GM18517 (cell line): ENCODE data around the gene PTTG1IP.

Experiments used
- ATAC-seq: cut with Tn5 transposase; IDR thresholded peaks from one replicate; pipeline ENCODE4 v1.9.1; 2021; ENCODE audit warnings: mild to moderate bottlenecking, moderate library complexity; ENCODE audit not compliant: unreplicated experiment

PTTG1IP gene

GRCh38 chr21:44866780-44867179 lies 6.7 kb downstream of the PTTG1IP start:
- no peak for ATAC-seq

DNA sequence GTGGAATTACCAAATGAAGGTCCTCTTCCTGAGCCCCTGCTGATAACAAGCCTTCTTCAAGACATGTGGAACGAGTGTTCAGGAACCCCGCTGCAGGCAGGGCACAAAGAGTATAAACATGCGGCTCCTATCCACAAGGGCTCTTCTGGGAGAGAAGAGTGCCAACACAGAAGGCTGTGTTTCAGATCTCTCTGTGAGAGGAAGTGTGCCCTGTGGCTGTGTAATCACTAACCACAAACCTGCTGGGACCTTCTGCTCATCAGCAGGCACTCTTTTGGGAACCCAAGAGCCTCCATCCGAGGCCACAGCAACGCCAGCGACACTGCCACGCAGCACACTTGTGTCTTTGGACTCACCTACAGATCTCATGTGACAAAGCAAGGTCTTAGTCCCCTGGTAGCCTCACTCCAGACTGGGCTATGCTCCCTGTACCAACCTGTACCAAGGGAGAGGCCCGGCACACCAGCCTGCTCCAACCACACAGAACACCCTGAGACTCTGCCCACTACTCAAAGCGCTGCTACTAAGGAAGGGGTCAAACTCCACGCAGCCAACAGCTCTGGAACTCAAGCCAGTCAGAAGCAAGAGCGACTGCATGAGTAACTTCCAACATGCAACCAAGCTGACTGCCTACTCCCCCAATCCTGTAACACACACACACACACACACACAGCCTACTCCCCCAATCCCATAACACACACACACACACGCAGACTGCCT lies 7.8 kb downstream of the PTTG1IP start:
- ATAC-seq: peak; percentile 51

- ATAC-seq: no peak
Observed at GRCh38 chr21:44862869-44863685, 10.4 kb downstream of the PTTG1IP start.

DNA sequence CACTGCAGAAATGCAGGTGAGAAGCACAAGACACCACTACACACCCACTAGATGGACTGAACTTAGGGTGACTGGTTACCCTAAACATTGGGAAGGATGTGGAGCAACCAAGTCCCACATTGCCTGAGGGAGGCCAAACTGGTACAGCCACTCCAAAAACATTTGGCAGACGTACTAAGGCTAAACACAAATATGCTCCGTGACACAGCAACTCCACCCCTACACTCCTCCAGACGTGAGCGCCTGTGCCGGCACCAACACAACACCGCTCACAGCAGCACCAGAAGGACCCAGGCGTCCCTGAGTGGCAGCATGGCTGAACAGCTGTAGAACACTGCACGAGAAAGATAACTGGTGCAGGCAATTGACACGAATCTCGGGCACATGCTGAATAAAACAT lies 14.7 kb downstream of the PTTG1IP start:
- ATAC-seq: no peak

- ATAC-seq: no peak
Observed at GRCh38 chr21:44858291-44858690, 15.2 kb downstream of the PTTG1IP start.

- ATAC-seq: no peak
Observed at GRCh38 chr21:44857127-44857892, 16.2 kb downstream of the PTTG1IP start.

DNA sequence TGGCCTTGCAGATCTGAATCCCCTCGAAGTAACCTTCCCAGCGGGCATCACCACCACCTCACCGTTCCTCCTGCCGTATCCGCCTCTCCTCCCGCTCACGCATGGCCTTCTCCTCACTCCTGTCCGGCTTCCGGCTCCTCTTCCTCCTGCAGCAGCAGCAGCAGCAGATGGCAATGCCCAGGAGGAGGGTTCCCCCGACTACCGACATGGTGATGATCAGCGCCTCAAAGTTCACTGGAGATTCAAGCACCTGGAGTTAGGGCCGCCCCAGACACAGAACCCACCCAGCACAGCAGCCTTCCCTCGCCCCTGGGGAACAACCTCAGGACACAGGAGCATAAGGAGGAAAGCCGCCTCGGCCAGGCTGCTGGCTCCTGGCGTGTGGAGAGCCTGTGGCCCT lies 17.4 kb downstream of the PTTG1IP start:
- no peak for ATAC-seq

DNA sequence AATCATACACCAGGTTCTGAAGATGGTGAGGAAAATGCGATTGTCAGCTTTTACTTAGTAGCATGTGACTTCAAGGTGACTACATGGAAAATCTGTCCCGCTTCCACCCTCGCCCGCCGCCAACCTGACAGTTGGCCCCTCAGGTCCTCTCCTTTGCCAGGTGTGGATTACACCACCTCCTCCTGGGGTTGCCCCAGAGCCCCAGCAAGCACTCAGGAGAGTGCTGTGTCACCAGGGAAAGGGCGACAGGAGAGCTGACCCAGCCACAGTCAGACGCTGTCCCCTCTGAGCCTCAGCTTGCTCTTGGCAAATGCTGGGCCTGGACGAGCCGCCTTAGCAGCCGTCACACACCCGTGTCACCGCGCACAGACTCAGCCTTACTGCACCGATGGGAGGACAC lies 17.9 kb downstream of the PTTG1IP start:
- ATAC-seq: no peak

GRCh38 chr21:44854664-44855446 lies 18.6 kb downstream of the PTTG1IP start:
- ATAC-seq: no peak

GRCh38 chr21:44854391-44854663 lies 19.2 kb downstream of the PTTG1IP start:
- no peak for ATAC-seq

GRCh38 chr21:44853601-44854390 lies 19.7 kb downstream of the PTTG1IP start:
- ATAC-seq: no peak

GRCh38 chr21:44850905-44851657 lies 22.4 kb downstream of the PTTG1IP start:
- no peak for ATAC-seq

GRCh38 chr21:44850208-44850800 lies 23.2 kb downstream of the PTTG1IP start:
- no peak for ATAC-seq

DNA sequence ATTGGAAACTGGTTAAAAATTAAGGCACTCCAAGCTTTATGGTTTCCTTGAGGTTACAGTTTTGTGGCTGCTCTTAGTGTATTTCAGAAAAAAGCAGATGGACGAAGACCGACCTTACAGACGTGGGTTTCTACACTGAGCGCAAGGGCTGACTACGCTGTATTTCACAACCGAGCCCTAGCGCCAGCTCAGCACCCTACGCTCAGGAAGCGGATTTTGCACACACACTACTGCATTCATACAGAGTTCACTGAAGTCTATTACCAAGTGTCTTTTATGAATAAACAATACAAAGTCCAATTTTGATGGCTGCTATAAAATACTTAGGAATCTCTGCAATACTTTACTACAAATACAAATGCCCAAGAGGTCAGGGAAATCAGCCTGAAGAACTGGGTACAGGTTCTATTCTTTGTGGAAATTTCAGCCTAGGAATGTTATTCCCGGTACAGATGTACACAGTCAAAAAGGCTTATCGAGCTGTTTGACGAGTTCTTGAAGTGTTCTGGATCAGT lies 23.8 kb downstream of the PTTG1IP start:
- ATAC-seq: no peak

GRCh38 chr21:44848821-44849521 lies 24.5 kb downstream of the PTTG1IP start:
- no peak for ATAC-seq

DNA sequence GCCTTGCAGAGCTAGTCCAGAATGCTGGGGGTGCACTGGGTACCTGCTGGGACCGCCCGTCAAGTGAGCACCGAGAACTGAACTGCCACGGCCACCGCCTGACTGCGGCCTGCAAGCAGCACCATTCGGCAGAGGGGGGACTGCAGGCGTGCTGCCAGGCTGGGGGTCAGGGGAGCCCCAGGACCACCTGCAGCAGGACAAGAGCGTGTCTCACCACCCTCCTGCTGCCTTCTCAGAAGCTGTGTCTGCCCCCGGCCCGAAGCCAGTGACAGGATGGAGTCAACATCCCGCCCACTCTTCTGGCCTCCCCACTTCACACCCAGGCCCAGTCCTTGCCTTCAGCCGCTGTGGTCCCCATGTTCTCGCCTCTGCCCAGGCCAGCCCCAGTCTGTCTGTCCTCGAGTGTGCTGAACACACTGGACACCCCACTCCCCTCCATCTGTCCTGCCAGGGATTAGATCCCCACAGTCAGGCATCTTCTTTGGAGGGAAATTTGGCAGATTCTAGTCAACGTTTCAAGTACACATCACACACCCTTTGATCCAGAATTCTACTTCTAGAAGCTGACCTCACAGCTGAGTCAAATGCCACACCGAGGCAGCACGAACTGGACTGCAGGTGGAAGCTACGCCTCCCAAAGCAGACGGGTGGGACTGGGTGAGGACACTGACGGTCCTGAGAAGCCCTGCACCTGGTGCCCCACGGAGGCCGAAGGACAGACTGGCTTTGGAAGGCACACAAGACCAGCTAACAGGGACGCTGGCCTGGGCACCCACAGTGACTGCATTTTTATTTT lies 26.0 kb downstream of the PTTG1IP start:
- no peak for ATAC-seq

GRCh38 chr21:44846485-44847260 lies 26.8 kb downstream of the PTTG1IP start:
- no peak for ATAC-seq
